ENCODE measurements around the gene GNGT2.

GNGT2 gene

GRCh38 chr17:49210158-49211029, at the start of gene GNGT2, which contains the start of gene ABI3:
Gene GNGT2 (minus strand): TSS chr17:49210574. CDS start chr17:49207422, 3,152 bp downstream.
Gene ABI3 (plus strand): TSS chr17:49210707. CDS start chr17:49210725, 18 bp downstream.
- TF ChIP-seq Cebpa-rat (IDR thresholded peaks at IDR 0.05): no peak
- Histone ChIP-seq H3K36me3 (no peaks in the 10 kb centered on the region), H3K4me3 (peak within 1 kb of the TSS; percentile 63), H3K27me3 (no peaks in the 10 kb centered on the region), H3K9me3 (no peaks in the 10 kb centered on the region), H3K4me2 (peak within 1 kb of the TSS; percentile 91), H3K9ac (peak within 1 kb of the TSS; percentile 59; the same call in 1 of the 2 replicates), H4K20me1 (no peaks in the 10 kb centered on the region), H3K4me1 (peaks cover 68% of the 10 kb centered on the region), H3K27ac (peak within 1 kb of the TSS; percentile 75)

- Histone ChIP-seq H3K27me3 (peaks cover 10% of the 10 kb centered on the region), H3K4me3 (peak overlapping the region; percentile 70), H3K4me2 (peak overlapping the region; percentile 83), H3K27ac (peak overlapping the region; percentile 36; the same call in 1 of the 2 replicates), H4K20me1 (no peaks in the 10 kb centered on the region), H3K9me3 (no peaks in the 10 kb centered on the region), H3K9ac (peak overlapping the region; percentile 74), H3K36me3 (no peaks in the 10 kb centered on the region), H3K4me1 (peaks cover 42% of the 10 kb centered on the region)
- TF ChIP-seq Cebpa-rat (IDR thresholded peaks at IDR 0.05): no peak
These were observed 49.3 kb upstream of the GNGT2 start for GRCh38 chr17:49259663-49260010.

GRCh38 chr17:49258394-49258793, 48.0 kb upstream of the GNGT2 start:
- TF ChIP-seq Cebpa-rat (IDR thresholded peaks at IDR 0.05): no peak
- H4K20me1 ChIP-seq: no peaks in the 10 kb centered on the region
- no peak overlapping the region for H3K9ac ChIP-seq
- no peaks in the 10 kb centered on the region for H3K9me3 ChIP-seq
- no peaks in the 10 kb centered on the region for H3K36me3 ChIP-seq
- H3K27ac ChIP-seq: no peak overlapping the region
- no peak overlapping the region for H3K4me3 ChIP-seq
- peaks cover 10% of the 10 kb centered on the region for H3K27me3 ChIP-seq
- H3K4me1 ChIP-seq: peaks cover 44% of the 10 kb centered on the region
- no peak overlapping the region for H3K4me2 ChIP-seq

GRCh38 chr17:49255125-49255524, 44.8 kb upstream of the GNGT2 start:
- no peak for TF ChIP-seq Cebpa-rat (IDR thresholded peaks at IDR 0.05)
- no peak overlapping the region for H3K4me3 ChIP-seq
- H3K4me2 ChIP-seq: no peak overlapping the region
- no peaks in the 10 kb centered on the region for H3K36me3 ChIP-seq
- no peak overlapping the region for H3K9ac ChIP-seq
- no peak overlapping the region for H3K27ac ChIP-seq
- H3K27me3 ChIP-seq: no peaks in the 10 kb centered on the region
- no peaks in the 10 kb centered on the region for H4K20me1 ChIP-seq
- H3K9me3 ChIP-seq: no peaks in the 10 kb centered on the region
- peaks cover 50% of the 10 kb centered on the region for H3K4me1 ChIP-seq

GRCh38 chr17:49254066-49254465, 43.7 kb upstream of the GNGT2 start:
- Histone ChIP-seq H4K20me1 (no peaks in the 10 kb centered on the region), H3K9me3 (no peaks in the 10 kb centered on the region), H3K27me3 (no peaks in the 10 kb centered on the region), H3K27ac (no peak overlapping the region), H3K4me2 (no peak overlapping the region), H3K9ac (no peak overlapping the region), H3K36me3 (no peaks in the 10 kb centered on the region), H3K4me3 (no peak overlapping the region), H3K4me1 (peaks cover 52% of the 10 kb centered on the region)
- no peak for TF ChIP-seq Cebpa-rat (IDR thresholded peaks at IDR 0.05)

- Histone ChIP-seq H3K4me2 (no peak overlapping the region), H3K4me3 (no peak overlapping the region), H3K27ac (no peak overlapping the region), H3K4me1 (peaks cover 64% of the 10 kb centered on the region), H3K27me3 (no peaks in the 10 kb centered on the region), H3K9ac (no peak overlapping the region), H4K20me1 (no peaks in the 10 kb centered on the region), H3K9me3 (no peaks in the 10 kb centered on the region), H3K36me3 (no peaks in the 10 kb centered on the region)
- no peak for TF ChIP-seq Cebpa-rat (IDR thresholded peaks at IDR 0.05)
These were observed 41.8 kb upstream of the GNGT2 start for GRCh38 chr17:49252148-49252695.

GRCh38 chr17:49249890-49250522, 39.6 kb upstream of the GNGT2 start:
- Histone ChIP-seq H3K4me1 (peaks cover 61% of the 10 kb centered on the region), H3K36me3 (no peaks in the 10 kb centered on the region), H3K9me3 (no peaks in the 10 kb centered on the region), H3K9ac (no peak overlapping the region), H4K20me1 (no peaks in the 10 kb centered on the region), H3K4me3 (no peak overlapping the region), H3K4me2 (peak overlapping the region; percentile 86), H3K27ac (peak overlapping the region; percentile 42; the same call in 1 of the 2 replicates), H3K27me3 (no peaks in the 10 kb centered on the region)
- no peak for TF ChIP-seq Cebpa-rat (IDR thresholded peaks at IDR 0.05)

- peak overlapping the region; percentile 42; the same call in 1 of the 2 replicates for H3K27ac ChIP-seq
- no peaks in the 10 kb centered on the region for H3K9me3 ChIP-seq
- no peaks in the 10 kb centered on the region for H3K27me3 ChIP-seq
- H4K20me1 ChIP-seq: no peaks in the 10 kb centered on the region
- peaks cover 61% of the 10 kb centered on the region for H3K4me1 ChIP-seq
- peak overlapping the region; percentile 86 for H3K4me2 ChIP-seq
- peak overlapping the region; percentile 44; the same call in 1 of the 2 replicates for H3K4me3 ChIP-seq
- TF ChIP-seq Cebpa-rat (IDR thresholded peaks at IDR 0.05): no peak
- no peaks in the 10 kb centered on the region for H3K36me3 ChIP-seq
- H3K9ac ChIP-seq: peak overlapping the region; percentile 12; the same call in 1 of the 2 replicates
These were observed 39.0 kb upstream of the GNGT2 start for GRCh38 chr17:49249292-49249794.

GRCh38 chr17:49247944-49248343, 37.6 kb upstream of the GNGT2 start:
- Histone ChIP-seq H3K9me3 (no peaks in the 10 kb centered on the region), H3K36me3 (no peaks in the 10 kb centered on the region), H3K4me1 (peaks cover 55% of the 10 kb centered on the region)

More at GRCh38 chr17:49247944-49248343, 37.6 kb upstream of the GNGT2 start:
- no peaks in the 10 kb centered on the region for H4K20me1 ChIP-seq
- H3K9ac ChIP-seq: no peak overlapping the region
- TF ChIP-seq Cebpa-rat (IDR thresholded peaks at IDR 0.05): no peak
- peak overlapping the region; percentile 86; the same call in 1 of the 2 replicates for H3K4me2 ChIP-seq
- H3K27ac ChIP-seq: no peak overlapping the region
- H3K27me3 ChIP-seq: no peaks in the 10 kb centered on the region
- no peak overlapping the region for H3K4me3 ChIP-seq

Data from BLaER1 (cell line).